Measurements from ENCODE around the gene PIBF1.
A peak's percentile ranks its signal among the peaks of the same experiment; 100 is the strongest.

PIBF1 gene

DNA sequence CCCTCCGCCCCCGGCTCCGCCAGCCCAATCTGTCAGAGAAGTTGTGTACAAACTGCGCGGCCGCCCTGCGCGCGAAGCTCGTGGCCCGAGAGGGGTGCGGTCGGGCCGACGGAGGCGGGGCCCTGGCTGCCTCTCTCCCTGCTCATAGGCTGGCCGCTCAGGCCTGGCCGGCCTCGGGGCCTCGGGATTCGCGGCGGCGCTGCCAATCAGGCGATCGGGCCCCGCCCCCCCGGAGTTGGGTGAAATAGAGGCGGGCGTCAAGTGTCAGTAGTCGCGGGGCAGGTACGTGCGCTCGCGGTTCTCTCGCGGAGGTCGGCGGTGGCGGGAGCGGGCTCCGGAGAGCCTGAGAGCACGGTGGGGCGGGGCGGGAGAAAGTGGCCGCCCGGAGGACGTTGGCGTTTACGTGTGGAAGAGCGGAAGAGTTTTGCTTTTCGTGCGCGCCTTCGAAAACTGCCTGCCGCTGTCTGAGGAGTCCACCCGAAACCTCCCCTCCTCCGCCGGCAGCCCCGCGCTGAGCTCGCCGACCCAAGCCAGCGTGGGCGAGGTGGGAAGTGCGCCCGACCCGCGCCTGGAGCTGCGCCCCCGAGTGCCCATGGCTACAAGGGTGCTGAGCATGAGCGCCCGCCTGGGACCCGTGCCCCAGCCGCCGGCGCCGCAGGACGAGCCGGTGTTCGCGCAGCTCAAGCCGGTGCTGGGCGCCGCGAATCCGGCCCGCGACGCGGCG, 277.0 kb downstream of the PIBF1 start, which contains the start of gene KLF5:
TSS of gene KLF5 (plus strand) at position 270 of the 724 bp plus-strand sequence. CDS start at position 593, 323 bp downstream.
- Histone ChIP-seq H3K4me1 (peaks cover 15% of the 10 kb centered on the region; the same call in 1 of the 2 replicates), H3K4me3 (ENCODE audit: low read depth, low read length) (peak within 1 kb of the TSS; percentile 63), H3K9me3 (no peaks in the 10 kb centered on the region), H3K27me3 (peaks cover 9% of the 10 kb centered on the region), H3K36me3 (no peaks in the 10 kb centered on the region)
- DNase-seq = peak; percentile 98
- TF ChIP-seq CTCF (IDR thresholded peaks at IDR 0.05; ENCODE audit: low read depth, low read length) = no peak

DNA sequence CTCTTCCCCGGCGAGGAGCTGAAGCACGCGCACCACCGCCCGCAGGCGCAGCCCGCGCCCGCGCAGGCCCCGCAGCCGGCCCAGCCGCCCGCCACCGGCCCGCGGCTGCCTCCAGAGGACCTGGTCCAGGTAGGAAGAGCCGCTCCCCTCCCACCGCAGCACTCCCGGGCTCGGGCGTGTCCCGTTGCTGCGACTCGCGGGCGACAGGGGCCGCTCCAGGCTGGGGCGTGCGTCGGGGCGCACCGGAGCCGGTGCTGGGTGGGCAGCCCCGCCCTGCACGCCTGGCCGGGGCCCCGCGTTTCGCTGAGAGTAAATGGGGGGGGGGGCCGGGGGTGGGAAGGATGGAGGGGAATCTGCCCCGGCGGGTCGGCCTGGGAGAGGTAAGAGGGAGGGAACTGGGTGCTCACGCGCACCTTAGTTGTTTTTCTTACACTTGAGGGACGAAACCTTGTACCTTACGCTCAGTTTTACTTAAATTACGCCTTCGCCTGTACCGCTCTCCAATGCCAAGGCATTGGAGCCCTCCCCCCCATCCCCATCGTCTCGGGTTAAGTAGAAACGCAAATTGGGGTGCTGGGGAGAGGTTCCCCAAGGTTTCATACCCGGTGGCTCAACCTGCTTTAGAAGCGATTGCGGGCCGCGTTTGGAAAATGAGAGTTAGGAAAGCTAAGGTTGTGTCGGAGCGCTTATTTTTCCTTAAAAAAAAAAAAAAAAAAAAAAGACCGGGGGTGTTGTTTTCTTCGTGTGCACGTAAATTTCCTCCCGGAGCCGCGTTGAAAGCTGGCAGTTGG, 277.7 kb downstream of the PIBF1 start:
- peaks cover 9% of the 10 kb centered on the region for H3K27me3 ChIP-seq
- peaks cover 15% of the 10 kb centered on the region; the same call in 1 of the 2 replicates for H3K4me1 ChIP-seq
- DNase-seq = peak; percentile 61
- H3K9me3 ChIP-seq = no peaks in the 10 kb centered on the region
- no peaks in the 10 kb centered on the region for H3K36me3 ChIP-seq
- no peak; the same call in 1 of the 2 replicates for TF ChIP-seq CTCF (IDR thresholded peaks at IDR 0.05; ENCODE audit: low read depth, low read length)
- H3K4me3 ChIP-seq (ENCODE audit: low read depth, low read length) = peak overlapping the region; percentile 60

DNA sequence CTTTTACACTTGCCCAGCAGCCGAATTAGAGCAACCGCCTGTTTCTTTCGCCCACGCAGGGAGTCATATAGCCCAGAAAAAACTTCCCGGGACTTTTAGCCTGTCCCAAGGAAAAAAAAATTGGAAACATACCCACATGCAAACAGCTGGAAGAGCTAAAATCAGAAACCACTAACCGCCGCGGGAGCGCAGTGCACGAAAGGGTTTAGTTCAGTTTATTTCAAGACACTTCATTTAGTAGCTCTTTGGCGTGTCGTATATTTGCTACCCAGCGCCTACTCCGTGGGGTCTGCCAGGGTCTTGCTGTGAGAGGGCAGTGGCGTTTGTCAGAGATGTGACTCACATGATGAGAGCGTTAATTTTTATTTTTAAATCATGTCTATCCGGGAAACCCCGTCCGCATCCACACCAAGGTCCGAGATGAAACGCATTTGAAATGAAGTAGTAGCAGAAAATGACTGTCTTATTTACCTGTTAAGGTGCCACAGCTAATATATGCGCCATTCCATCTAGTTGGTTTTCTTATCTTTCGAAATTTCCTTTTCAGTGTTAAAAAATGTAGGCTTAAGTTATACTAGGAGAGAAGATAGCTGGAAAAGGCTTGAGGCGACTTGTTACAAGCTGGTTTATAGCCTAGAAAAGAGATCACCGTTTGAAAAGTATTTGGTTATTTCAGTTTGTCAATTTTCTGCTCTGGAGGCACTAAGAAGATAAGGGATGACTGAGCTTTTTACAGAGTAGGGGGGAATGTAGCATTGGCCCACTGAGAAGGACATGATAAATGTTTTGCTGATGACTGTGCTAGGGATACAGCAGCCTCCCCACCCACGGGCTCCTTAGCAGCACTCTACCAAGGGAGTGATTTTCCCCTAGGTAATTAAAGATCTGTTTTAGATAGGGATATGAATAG, 278.6 kb downstream of the PIBF1 start:
- peaks cover 9% of the 10 kb centered on the region for H3K27me3 ChIP-seq
- H3K36me3 ChIP-seq = no peaks in the 10 kb centered on the region
- H3K4me1 ChIP-seq = peaks cover 15% of the 10 kb centered on the region; the same call in 1 of the 2 replicates
- no peaks in the 10 kb centered on the region for H3K9me3 ChIP-seq
- H3K4me3 ChIP-seq (ENCODE audit: low read depth, low read length) = peak overlapping the region; percentile 60
- no peak for DNase-seq
- TF ChIP-seq CTCF (IDR thresholded peaks at IDR 0.05; ENCODE audit: low read depth, low read length) = no peak

- TF ChIP-seq CTCF (IDR thresholded peaks at IDR 0.05; ENCODE audit: low read depth, low read length) = no peak
- no peaks in the 10 kb centered on the region for H3K36me3 ChIP-seq
- peaks cover 9% of the 10 kb centered on the region for H3K27me3 ChIP-seq
- no peaks in the 10 kb centered on the region for H3K9me3 ChIP-seq
- no peak overlapping the region for H3K4me3 ChIP-seq (ENCODE audit: low read depth, low read length)
- no peak for DNase-seq
- H3K4me1 ChIP-seq = peaks cover 8% of the 10 kb centered on the region; the same call in 1 of the 2 replicates
Observed at GRCh38 chr13:73061473-73061872, 279.5 kb downstream of the PIBF1 start.

- H3K4me1 ChIP-seq = peaks cover 8% of the 10 kb centered on the region; the same call in 1 of the 2 replicates
- no peaks in the 10 kb centered on the region for H3K9me3 ChIP-seq
- H3K4me3 ChIP-seq (ENCODE audit: low read depth, low read length) = no peak overlapping the region
- H3K36me3 ChIP-seq = no peaks in the 10 kb centered on the region
- H3K27me3 ChIP-seq = peaks cover 9% of the 10 kb centered on the region
- TF ChIP-seq CTCF (IDR thresholded peaks at IDR 0.05; ENCODE audit: low read depth, low read length) = no peak
- no peak for DNase-seq
Observed at GRCh38 chr13:73061876-73062275, 279.9 kb downstream of the PIBF1 start.

Data from BE2C (cell line).